OCI-LY3 (cell line): ENCODE results near the gene KIF5C.
A peak's percentile ranks its signal among the peaks of the same experiment; 100 is the strongest.

Source experiments
- EZH2phosphoT487 ChIP-seq: fragments of 200-600 bp; shearing (Covaris generic); IDR thresholded peaks from 2 replicates; pipeline ENCODE4 v1.6.1; 2018; ENCODE audit warnings: antibody characterized with exemption, mixed run types, low read depth
- TF ChIP-seq, protein P1 (sequence below): fragments of 200-600, 300-600 bp; sonication (generic); IDR thresholded peaks from 2 replicates; pipeline ENCODE4 v1.5.1; 2014; ENCODE audit warnings: antibody characterized with exemption, low read length, low read depth

GRCh38 chr2:148978026-148978685, 103.1 kb downstream of the KIF5C start:
- TF ChIP-seq, protein P1, sequence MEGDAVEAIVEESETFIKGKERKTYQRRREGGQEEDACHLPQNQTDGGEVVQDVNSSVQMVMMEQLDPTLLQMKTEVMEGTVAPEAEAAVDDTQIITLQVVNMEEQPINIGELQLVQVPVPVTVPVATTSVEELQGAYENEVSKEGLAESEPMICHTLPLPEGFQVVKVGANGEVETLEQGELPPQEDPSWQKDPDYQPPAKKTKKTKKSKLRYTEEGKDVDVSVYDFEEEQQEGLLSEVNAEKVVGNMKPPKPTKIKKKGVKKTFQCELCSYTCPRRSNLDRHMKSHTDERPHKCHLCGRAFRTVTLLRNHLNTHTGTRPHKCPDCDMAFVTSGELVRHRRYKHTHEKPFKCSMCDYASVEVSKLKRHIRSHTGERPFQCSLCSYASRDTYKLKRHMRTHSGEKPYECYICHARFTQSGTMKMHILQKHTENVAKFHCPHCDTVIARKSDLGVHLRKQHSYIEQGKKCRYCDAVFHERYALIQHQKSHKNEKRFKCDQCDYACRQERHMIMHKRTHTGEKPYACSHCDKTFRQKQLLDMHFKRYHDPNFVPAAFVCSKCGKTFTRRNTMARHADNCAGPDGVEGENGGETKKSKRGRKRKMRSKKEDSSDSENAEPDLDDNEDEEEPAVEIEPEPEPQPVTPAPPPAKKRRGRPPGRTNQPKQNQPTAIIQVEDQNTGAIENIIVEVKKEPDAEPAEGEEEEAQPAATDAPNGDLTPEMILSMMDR: peak; percentile 53
- TF ChIP-seq EZH2phosphoT487: no peak
